ENCODE measurements around the gene LRRC8E.

Gene LRRC8E

GRCh38 chr19:7868671-7869452 lies 19.4 kb upstream of the LRRC8E start:
- H3K9me3 Mint-ChIP-seq = no peaks in the 10 kb centered on the region
- H3K27me3 Mint-ChIP-seq = peaks cover 51% of the 10 kb centered on the region
- peak overlapping the region; percentile 65 for H3K4me3 Mint-ChIP-seq
- H3K27ac Mint-ChIP-seq = peak overlapping the region; percentile 42
- peaks cover 29% of the 10 kb centered on the region for H3K4me1 Mint-ChIP-seq
- DNase-seq (peak; percentile 84), ATAC-seq (peak; percentile 70)
- no peaks in the 10 kb centered on the region for H3K36me3 Mint-ChIP-seq (ENCODE audit: low read depth)

GRCh38 chr19:7869453-7869909 lies 18.8 kb upstream of the LRRC8E start:
- peaks cover 47% of the 10 kb centered on the region for H3K27me3 Mint-ChIP-seq
- H3K4me3 Mint-ChIP-seq = no peak overlapping the region
- H3K36me3 Mint-ChIP-seq (ENCODE audit: low read depth) = no peaks in the 10 kb centered on the region
- peak; percentile 75 for DNase-seq
- no peak overlapping the region for H3K27ac Mint-ChIP-seq
- H3K4me1 Mint-ChIP-seq = peaks cover 30% of the 10 kb centered on the region
- peak; percentile 31 for ATAC-seq
- H3K9me3 Mint-ChIP-seq = no peaks in the 10 kb centered on the region

- no peak for ATAC-seq
- H3K9me3 Mint-ChIP-seq = no peaks in the 10 kb centered on the region
- peaks cover 48% of the 10 kb centered on the region for H3K27me3 Mint-ChIP-seq
- no peaks in the 10 kb centered on the region for H3K36me3 Mint-ChIP-seq (ENCODE audit: low read depth)
- DNase-seq = peak; percentile 56
- peaks cover 33% of the 10 kb centered on the region for H3K4me1 Mint-ChIP-seq
- no peak overlapping the region for H3K27ac Mint-ChIP-seq
- H3K4me3 Mint-ChIP-seq = no peak overlapping the region
These were observed 18.3 kb upstream of the LRRC8E start for GRCh38 chr19:7869910-7870511.

- peaks cover 45% of the 10 kb centered on the region for H3K27me3 Mint-ChIP-seq
- ATAC-seq (peak; percentile 11), DNase-seq (peak; percentile 68)
- H3K9me3 Mint-ChIP-seq = no peaks in the 10 kb centered on the region
- peak overlapping the region; percentile 27 for H3K4me3 Mint-ChIP-seq
- peaks cover 30% of the 10 kb centered on the region for H3K4me1 Mint-ChIP-seq
- no peaks in the 10 kb centered on the region for H3K36me3 Mint-ChIP-seq (ENCODE audit: low read depth)
- H3K27ac Mint-ChIP-seq = no peak overlapping the region
These were observed 17.5 kb upstream of the LRRC8E start for GRCh38 chr19:7870571-7871436.

GRCh38 chr19:7871437-7872305 lies 16.6 kb upstream of the LRRC8E start:
- Mint-ChIP-seq H3K9me3 (no peaks in the 10 kb centered on the region), H3K4me3 (peak overlapping the region; percentile 27), H3K36me3 (ENCODE audit: low read depth) (no peaks in the 10 kb centered on the region), H3K27ac (peak overlapping the region; percentile 16), H3K4me1 (peaks cover 30% of the 10 kb centered on the region), H3K27me3 (peaks cover 44% of the 10 kb centered on the region)
- DNase-seq = peak; percentile 89
- peak; percentile 2 for ATAC-seq

GRCh38 chr19:7872306-7873204 lies 15.8 kb upstream of the LRRC8E start:
- H3K27ac Mint-ChIP-seq = no peak overlapping the region
- DNase-seq (no peak), ATAC-seq (no peak)
- H3K9me3 Mint-ChIP-seq = no peaks in the 10 kb centered on the region
- H3K4me1 Mint-ChIP-seq = peaks cover 30% of the 10 kb centered on the region
- peaks cover 36% of the 10 kb centered on the region for H3K27me3 Mint-ChIP-seq
- no peaks in the 10 kb centered on the region for H3K36me3 Mint-ChIP-seq (ENCODE audit: low read depth)
- peak overlapping the region; percentile 27 for H3K4me3 Mint-ChIP-seq

- Mint-ChIP-seq H3K4me3 (peak overlapping the region; percentile 49), H3K27me3 (peaks cover 33% of the 10 kb centered on the region), H3K27ac (no peak overlapping the region), H3K4me1 (peaks cover 26% of the 10 kb centered on the region), H3K9me3 (no peaks in the 10 kb centered on the region), H3K36me3 (ENCODE audit: low read depth) (no peaks in the 10 kb centered on the region)
- ATAC-seq (no peak), DNase-seq (no peak)
These were observed 14.8 kb upstream of the LRRC8E start for GRCh38 chr19:7873304-7874075.

GRCh38 chr19:7874076-7874896 lies 14.0 kb upstream of the LRRC8E start, which contains the start of gene PRR36:
Gene PRR36 (minus strand): TSS chr19:7874390. CDS start chr19:7873689, 701 bp downstream.
- Mint-ChIP-seq H3K27ac (no peak within 1 kb of the TSS), H3K27me3 (peaks cover 33% of the 10 kb centered on the region), H3K4me1 (peaks cover 22% of the 10 kb centered on the region), H3K9me3 (no peaks in the 10 kb centered on the region), H3K36me3 (ENCODE audit: low read depth) (no peaks in the 10 kb centered on the region), H3K4me3 (peak within 1 kb of the TSS; percentile 49)
- ATAC-seq (no peak), DNase-seq (no peak)

- ATAC-seq = no peak
- H3K27ac Mint-ChIP-seq = no peak overlapping the region
- no peak overlapping the region for H3K4me3 Mint-ChIP-seq
- peaks cover 22% of the 10 kb centered on the region for H3K4me1 Mint-ChIP-seq
- no peaks in the 10 kb centered on the region for H3K9me3 Mint-ChIP-seq
- H3K36me3 Mint-ChIP-seq (ENCODE audit: low read depth) = no peaks in the 10 kb centered on the region
- H3K27me3 Mint-ChIP-seq = peaks cover 33% of the 10 kb centered on the region
- DNase-seq = no peak
These were observed 13.4 kb upstream of the LRRC8E start for GRCh38 chr19:7874897-7875273.

- Mint-ChIP-seq H3K27me3 (peaks cover 21% of the 10 kb centered on the region), H3K4me1 (peaks cover 5% of the 10 kb centered on the region), H3K4me3 (no peak overlapping the region), H3K27ac (no peak overlapping the region), H3K36me3 (ENCODE audit: low read depth) (no peaks in the 10 kb centered on the region), H3K9me3 (no peaks in the 10 kb centered on the region)
- DNase-seq = no peak
- no peak for ATAC-seq
These were observed 11.0 kb upstream of the LRRC8E start for GRCh38 chr19:7877249-7877836.

- no peaks in the 10 kb centered on the region for H3K9me3 Mint-ChIP-seq
- H3K4me3 Mint-ChIP-seq = no peak overlapping the region
- H3K27ac Mint-ChIP-seq = no peak overlapping the region
- H3K27me3 Mint-ChIP-seq = peaks cover 13% of the 10 kb centered on the region
- ATAC-seq (peak; percentile 16), DNase-seq (no peak)
- H3K4me1 Mint-ChIP-seq = peaks cover 4% of the 10 kb centered on the region
- H3K36me3 Mint-ChIP-seq (ENCODE audit: low read depth) = no peaks in the 10 kb centered on the region
These were observed 9.1 kb upstream of the LRRC8E start for GRCh38 chr19:7879111-7879807.
